ENCODE data around the gene MTMR3. TPM values are rescaled to one million over a fixed set of nuclear protein-coding genes. Genes with fewer than 3 reads are reported as not detected.

Gene MTMR3
- polyA plus RNA-seq, 1 of the 3 experiments (the other 2 are of a cell fraction): 20.4 TPM

DNA sequence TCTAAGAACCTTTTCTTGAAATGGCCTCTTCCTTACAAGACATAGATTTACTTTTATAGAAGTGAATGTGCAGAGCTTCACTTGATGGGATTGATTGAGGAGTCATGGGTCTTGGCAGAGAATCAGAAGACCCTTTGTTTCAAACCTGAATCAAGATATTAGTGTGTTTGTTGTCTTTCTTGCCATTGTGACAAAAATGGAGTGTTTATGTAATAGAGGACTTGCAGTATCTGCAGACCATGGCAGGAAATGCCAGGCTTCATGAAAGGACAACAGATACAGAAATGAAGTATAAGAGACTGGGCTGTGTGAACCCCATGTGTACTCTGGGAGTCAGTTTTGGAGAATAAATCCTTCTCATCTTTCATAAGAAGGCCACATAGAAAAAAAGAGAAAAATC, 124.4 kb downstream of the MTMR3 start:
- ChIA-PET POLR2A (interaction anchor here (0.7 kb wide), 1 partner anchor 24 kb away, joined by 3 read pairs; no protein-coding TSS in a partner anchor), CTCF (interaction anchor here (0.8 to 5.9 kb wide), 9 partner anchors 17 to 382 kb away, joined by 3 to 64 read pairs (median 5); no protein-coding TSS in a partner anchor)
- Histone ChIP-seq H3K9ac (no peak overlapping the region), H3K79me2 (ENCODE audit: insufficient read depth) (no peaks in the 10 kb centered on the region), H3K9me3 (no peaks in the 10 kb centered on the region), H3K36me3 (replicated peaks in 1 of 2; ENCODE audit: control insufficient read depth in 1 of 2, insufficient read depth in 2 of 2, low read length in 1 of 2) (peaks cover 20 to 37% of the 10 kb centered on the region in 2 experiments), H3K27ac (ENCODE audit: low read depth in 2 of 2, low read length in 1 of 2) (no peak overlapping the region), H2AFZ (ENCODE audit: low read depth) (no peak overlapping the region), H3K4me3 (ENCODE audit: low read depth in 2 of 2, low read length in 1 of 2) (no peak overlapping the region), H3K9me2 (no peaks in the 10 kb centered on the region), H3F3A (replicated peaks; ENCODE audit: insufficient read depth) (peaks cover 10% of the 10 kb centered on the region), H4K20me1 (ENCODE audit: insufficient read depth) (no peaks in the 10 kb centered on the region), H3K4me2 (no peak overlapping the region), H3K27me3 (ENCODE audit: insufficient read depth) (no peaks in the 10 kb centered on the region), H3K4me1 (ENCODE audit: control insufficient read depth in 1 of 2, insufficient read depth in 2 of 2, low read depth in 1 of 2, low read length in 1 of 2) (peaks cover 14 to 38% of the 10 kb centered on the region in 2 experiments)
- DNase-seq: no peak
- TF ChIP-seq RCOR1 (IDR thresholded peaks at IDR 0.05; ENCODE audit: low read length) (no peak), RAD21 (IDR thresholded peaks at IDR 0.05; ENCODE audit: low read length) (no peak), POLR2AphosphoS5 (IDR thresholded peaks at IDR 0.05; ENCODE audit: low read depth, low read length) (no peak), EP300 (IDR thresholded peaks at IDR 0.05; ENCODE audit: borderline replicate concordance in 1 of 2, low read depth in 1 of 2, low read length in 1 of 2) (no peak), GATA2 (CRISPR knock-in tag; IDR thresholded peaks at IDR 0.05) (no peak), FOXM1 (IDR thresholded peaks at IDR 0.05; ENCODE audit: low read depth) (no peak), SIN3A (IDR thresholded peaks at IDR 0.05; ENCODE audit: borderline replicate concordance, low read depth, low read length) (no peak), RXRA (IDR thresholded peaks at IDR 0.05; ENCODE audit: borderline replicate concordance, low read depth) (no peak), TCF12 (IDR thresholded peaks at IDR 0.05) (no peak), FOSL2 (IDR thresholded peaks at IDR 0.05; ENCODE audit: borderline replicate concordance, low read depth) (no peak), NRF1 (IDR thresholded peaks at IDR 0.05; ENCODE audit: low read depth, low read length) (no peak), MEF2A (IDR thresholded peaks at IDR 0.05; ENCODE audit: borderline replicate concordance, low read depth) (no peak), YY1 (IDR thresholded peaks at IDR 0.05; ENCODE audit: low read depth) (no peak), GABPA (IDR thresholded peaks at IDR 0.05; ENCODE audit: low read depth) (no peak), MXI1 (IDR thresholded peaks at IDR 0.05; ENCODE audit: low read depth, low read length) (no peak), RFX5 (IDR thresholded peaks at IDR 0.05; ENCODE audit: low read length) (no peak)
- TF ChIP-seq, protein P1, sequence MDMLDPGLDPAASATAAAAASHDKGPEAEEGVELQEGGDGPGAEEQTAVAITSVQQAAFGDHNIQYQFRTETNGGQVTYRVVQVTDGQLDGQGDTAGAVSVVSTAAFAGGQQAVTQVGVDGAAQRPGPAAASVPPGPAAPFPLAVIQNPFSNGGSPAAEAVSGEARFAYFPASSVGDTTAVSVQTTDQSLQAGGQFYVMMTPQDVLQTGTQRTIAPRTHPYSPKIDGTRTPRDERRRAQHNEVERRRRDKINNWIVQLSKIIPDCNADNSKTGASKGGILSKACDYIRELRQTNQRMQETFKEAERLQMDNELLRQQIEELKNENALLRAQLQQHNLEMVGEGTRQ (IDR thresholded peaks at IDR 0.05; ENCODE audit: borderline replicate concordance, low read depth, low read length): no peak
- TF ChIP-seq, protein P2, sequence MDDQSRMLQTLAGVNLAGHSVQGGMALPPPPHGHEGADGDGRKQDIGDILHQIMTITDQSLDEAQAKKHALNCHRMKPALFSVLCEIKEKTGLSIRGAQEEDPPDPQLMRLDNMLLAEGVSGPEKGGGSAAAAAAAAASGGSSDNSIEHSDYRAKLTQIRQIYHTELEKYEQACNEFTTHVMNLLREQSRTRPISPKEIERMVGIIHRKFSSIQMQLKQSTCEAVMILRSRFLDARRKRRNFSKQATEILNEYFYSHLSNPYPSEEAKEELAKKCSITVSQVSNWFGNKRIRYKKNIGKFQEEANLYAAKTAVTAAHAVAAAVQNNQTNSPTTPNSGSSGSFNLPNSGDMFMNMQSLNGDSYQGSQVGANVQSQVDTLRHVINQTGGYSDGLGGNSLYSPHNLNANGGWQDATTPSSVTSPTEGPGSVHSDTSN (IDR thresholded peaks at IDR 0.05): no peak
- TF ChIP-seq, protein P3, sequence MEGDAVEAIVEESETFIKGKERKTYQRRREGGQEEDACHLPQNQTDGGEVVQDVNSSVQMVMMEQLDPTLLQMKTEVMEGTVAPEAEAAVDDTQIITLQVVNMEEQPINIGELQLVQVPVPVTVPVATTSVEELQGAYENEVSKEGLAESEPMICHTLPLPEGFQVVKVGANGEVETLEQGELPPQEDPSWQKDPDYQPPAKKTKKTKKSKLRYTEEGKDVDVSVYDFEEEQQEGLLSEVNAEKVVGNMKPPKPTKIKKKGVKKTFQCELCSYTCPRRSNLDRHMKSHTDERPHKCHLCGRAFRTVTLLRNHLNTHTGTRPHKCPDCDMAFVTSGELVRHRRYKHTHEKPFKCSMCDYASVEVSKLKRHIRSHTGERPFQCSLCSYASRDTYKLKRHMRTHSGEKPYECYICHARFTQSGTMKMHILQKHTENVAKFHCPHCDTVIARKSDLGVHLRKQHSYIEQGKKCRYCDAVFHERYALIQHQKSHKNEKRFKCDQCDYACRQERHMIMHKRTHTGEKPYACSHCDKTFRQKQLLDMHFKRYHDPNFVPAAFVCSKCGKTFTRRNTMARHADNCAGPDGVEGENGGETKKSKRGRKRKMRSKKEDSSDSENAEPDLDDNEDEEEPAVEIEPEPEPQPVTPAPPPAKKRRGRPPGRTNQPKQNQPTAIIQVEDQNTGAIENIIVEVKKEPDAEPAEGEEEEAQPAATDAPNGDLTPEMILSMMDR (IDR thresholded peaks at IDR 0.05): no peak
- TF ChIP-seq, protein P4, sequence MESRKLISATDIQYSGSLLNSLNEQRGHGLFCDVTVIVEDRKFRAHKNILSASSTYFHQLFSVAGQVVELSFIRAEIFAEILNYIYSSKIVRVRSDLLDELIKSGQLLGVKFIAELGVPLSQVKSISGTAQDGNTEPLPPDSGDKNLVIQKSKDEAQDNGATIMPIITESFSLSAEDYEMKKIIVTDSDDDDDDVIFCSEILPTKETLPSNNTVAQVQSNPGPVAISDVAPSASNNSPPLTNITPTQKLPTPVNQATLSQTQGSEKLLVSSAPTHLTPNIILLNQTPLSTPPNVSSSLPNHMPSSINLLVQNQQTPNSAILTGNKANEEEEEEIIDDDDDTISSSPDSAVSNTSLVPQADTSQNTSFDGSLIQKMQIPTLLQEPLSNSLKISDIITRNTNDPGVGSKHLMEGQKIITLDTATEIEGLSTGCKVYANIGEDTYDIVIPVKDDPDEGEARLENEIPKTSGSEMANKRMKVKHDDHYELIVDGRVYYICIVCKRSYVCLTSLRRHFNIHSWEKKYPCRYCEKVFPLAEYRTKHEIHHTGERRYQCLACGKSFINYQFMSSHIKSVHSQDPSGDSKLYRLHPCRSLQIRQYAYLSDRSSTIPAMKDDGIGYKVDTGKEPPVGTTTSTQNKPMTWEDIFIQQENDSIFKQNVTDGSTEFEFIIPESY (IDR thresholded peaks at IDR 0.05; ENCODE audit: borderline replicate concordance, low read depth): no peak
